ENCODE results near the gene RRM2. TPM values are rescaled to one million over a fixed set of nuclear protein-coding genes. Genes with fewer than 3 reads are reported as not detected.

Gene RRM2
- total RNA-seq, 1 experiment from 2014 or later = 330 TPM

- Histone ChIP-seq H3K9me3 (ENCODE audit: control insufficient read depth in 1 of 2, insufficient read depth in 1 of 2, low read depth in 1 of 2, low read length in 2 of 2) (no peaks in the 10 kb centered on the region), H3K4me3 (replicated peaks in 1 of 2; ENCODE audit: low read depth in 1 of 2, low read length in 2 of 2) (no peak overlapping the region), H3K4me1 (ENCODE audit: control insufficient read depth in 1 of 2, insufficient read depth in 2 of 2, low read length in 2 of 2) (no peaks in the 10 kb centered on the region), H3K9me2 (ENCODE audit: insufficient read depth) (no peaks in the 10 kb centered on the region), H2AFZ (ENCODE audit: low read depth, low read length, poor library complexity, severe bottlenecking) (no peak overlapping the region), H3K79me2 (ENCODE audit: insufficient read depth, low read length) (no peaks in the 10 kb centered on the region), H3K27me3 (ENCODE audit: insufficient read depth, low read length) (no peaks in the 10 kb centered on the region), H3K9ac (ENCODE audit: low read length) (no peak overlapping the region), H3K4me2 (ENCODE audit: low read length) (no peak overlapping the region), H4K20me1 (ENCODE audit: insufficient read depth) (no peaks in the 10 kb centered on the region), H3K36me3 (ENCODE audit: control insufficient read depth in 1 of 2, insufficient read depth in 2 of 2, low read length in 2 of 2) (no peaks in the 10 kb centered on the region), H3K27ac (ENCODE audit: low read depth, low read length) (no peak overlapping the region)
- no TSS peak for BruUV-seq (replicated peaks)
- ChIA-PET CTCF (no interaction called here), POLR2A (no interaction called here), RAD21 (ENCODE audit: low non-redundant PET in 1 of 2, low total read pairs in 2 of 2, uncharacterized antibody in 2 of 2, unreplicated experiment in 2 of 2) (no interaction called here)
- DNase-seq (ENCODE audit: low read depth, low spot score) (no peak), ATAC-seq (no peak)
- intact Hi-C loops (cut with micrococcal nuclease) = no loop called here
- no peak for TF ChIP-seq SIN3A (IDR thresholded peaks at IDR 0.05; ENCODE audit: low read depth)
- no peak for TF ChIP-seq CTCF (IDR thresholded peaks at IDR 0.05 in 2 of 3, conservative IDR thresholded peaks at IDR 0.05 in 1 of 3; ENCODE audit: borderline replicate concordance in 1 of 3, insufficient read depth in 1 of 3, low read depth in 2 of 3, low read length in 2 of 3)
- TF ChIP-seq FOSL1 (IDR thresholded peaks at IDR 0.05; ENCODE audit: low read depth) = no peak
- no peak for TF ChIP-seq SRF (IDR thresholded peaks at IDR 0.05; ENCODE audit: low read depth)
- TF ChIP-seq ELF1 (IDR thresholded peaks at IDR 0.05; ENCODE audit: borderline replicate concordance, low read depth) = no peak
- TF ChIP-seq SP1 (IDR thresholded peaks at IDR 0.05; ENCODE audit: low read depth) = no peak
- no peak for TF ChIP-seq CEBPB (IDR thresholded peaks at IDR 0.05; ENCODE audit: low read depth)
- no peak for TF ChIP-seq ZBTB33 (IDR thresholded peaks at IDR 0.05; ENCODE audit: extremely low read depth, insufficient replicate concordance, low read length)
- no peak for TF ChIP-seq JUND (IDR thresholded peaks at IDR 0.05)
- no peak for TF ChIP-seq MAX (IDR thresholded peaks at IDR 0.05)
- TF ChIP-seq RAD21 (IDR thresholded peaks at IDR 0.05; ENCODE audit: low read depth) = no peak
- no peak for TF ChIP-seq EGR1 (IDR thresholded peaks at IDR 0.05; ENCODE audit: low read depth)
- TF ChIP-seq CBX3 (IDR thresholded peaks at IDR 0.05; ENCODE audit: low read depth) = no peak
Measured at GRCh38 chr2:10178751-10179150, 56.2 kb downstream of the RRM2 start.

Measured in HCT116 (cell line).